HG02884 (cell line): ENCODE data around the gene AXL.
"Not testable (repeated sequence)": the region's sequence is repeated elsewhere in the genome, so short reads cannot be mapped to it uniquely, and the experiment has no call there.

Source experiments
- ATAC-seq: cut with Tn5 transposase; IDR thresholded peaks from one replicate; pipeline ENCODE4 v1.9.1; 2021; ENCODE audit warnings: mild to moderate bottlenecking, moderate library complexity; ENCODE audit not compliant: unreplicated experiment

The AXL gene

GRCh38 chr19:41206456-41206855, 12.6 kb upstream of the AXL start:
- ATAC-seq: no peak

- no peak for ATAC-seq
These were observed 11.9 kb upstream of the AXL start for GRCh38 chr19:41206926-41207750.

- ATAC-seq: no peak
These were observed 4.9 kb upstream of the AXL start for GRCh38 chr19:41214161-41214560.

GRCh38 chr19:41217741-41218140, 1.3 kb upstream of the AXL start:
- no peak for ATAC-seq

GRCh38 chr19:41218249-41218614, 791 bp upstream of the AXL start:
- no peak for ATAC-seq

GRCh38 chr19:41219924-41220567, 1.0 kb downstream of the AXL start:
- no peak for ATAC-seq

GRCh38 chr19:41220811-41221210, 1.8 kb downstream of the AXL start:
- no peak for ATAC-seq

GRCh38 chr19:41221514-41222205, 2.6 kb downstream of the AXL start:
- ATAC-seq: no peak

GRCh38 chr19:41222240-41222639, 3.2 kb downstream of the AXL start:
- ATAC-seq: no peak

- no peak for ATAC-seq
These were observed 4.6 kb downstream of the AXL start for GRCh38 chr19:41223431-41224234.

- ATAC-seq: no peak
These were observed 5.6 kb downstream of the AXL start for GRCh38 chr19:41224632-41225031.

GRCh38 chr19:41225238-41226052, 6.4 kb downstream of the AXL start:
- no peak for ATAC-seq

GRCh38 chr19:41226053-41226873, 7.2 kb downstream of the AXL start:
- ATAC-seq: no peak

GRCh38 chr19:41226874-41227390, 7.9 kb downstream of the AXL start:
- no peak for ATAC-seq

GRCh38 chr19:41228486-41228885, 9.5 kb downstream of the AXL start:
- no peak for ATAC-seq

GRCh38 chr19:41229338-41229737, 10.3 kb downstream of the AXL start:
- not testable (repeated sequence) for ATAC-seq

GRCh38 chr19:41230067-41230857, 11.2 kb downstream of the AXL start:
- no peak for ATAC-seq

- ATAC-seq: no peak
These were observed 13.7 kb downstream of the AXL start for GRCh38 chr19:41232686-41233085.
